Activated CD4-positive, alpha-beta T cell treated with anti-CD3 and anti-CD28 coated beads, Interleukin-2, amount 50 U/mL, for 1 hour (primary cell): ENCODE measurements around the gene MEPCE.

Source experiments
- DNase-seq: peaks from one replicate; pipeline ENCODE4 v3.0.0-alpha.2; 2020

Gene MEPCE

DNA sequence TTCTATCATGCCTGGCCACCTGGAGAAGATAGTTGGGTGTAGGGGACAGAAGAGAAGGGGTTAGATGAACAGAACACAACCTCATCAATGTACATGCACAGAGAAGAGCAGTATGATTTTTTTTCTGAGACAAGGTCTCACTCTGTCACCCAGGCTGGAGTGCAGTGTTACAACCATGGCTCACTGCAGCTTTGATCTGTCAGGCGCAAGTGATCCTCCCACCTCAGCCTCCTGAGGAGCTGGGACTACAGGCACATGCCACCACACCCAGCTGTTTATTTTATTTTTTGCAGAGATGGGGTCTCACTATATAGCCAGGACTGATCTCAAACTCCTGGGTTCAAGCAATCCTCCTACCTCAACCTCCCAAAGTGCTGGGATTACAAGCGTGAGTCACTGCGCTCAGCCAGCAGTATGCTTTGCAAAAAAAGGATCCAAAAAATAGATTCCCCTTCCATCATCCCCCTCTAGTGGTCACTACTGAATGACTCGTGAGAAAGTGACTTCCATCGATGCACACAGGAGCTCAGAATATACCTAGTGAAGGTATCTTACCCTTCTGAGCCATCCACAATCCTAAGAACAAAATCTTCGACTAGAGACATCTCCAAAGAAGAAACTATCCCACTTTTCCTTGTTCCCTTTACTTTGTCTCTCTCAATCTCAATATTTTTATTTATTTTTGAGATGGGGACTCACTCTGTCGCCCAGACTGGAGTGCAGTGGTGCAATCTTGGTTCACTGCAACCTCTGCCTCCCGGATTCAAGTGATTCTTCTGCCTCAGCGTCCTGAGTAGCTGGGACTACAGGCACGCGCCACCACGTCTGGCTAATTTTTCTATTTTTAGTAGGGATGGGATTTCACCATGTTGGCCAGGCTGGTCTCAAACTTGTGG lies 22.1 kb upstream of the MEPCE start:
- DNase-seq = peak; percentile 21

- DNase-seq = no peak
Observed at GRCh38 chr7:100411101-100411500, 18.5 kb upstream of the MEPCE start.

DNA sequence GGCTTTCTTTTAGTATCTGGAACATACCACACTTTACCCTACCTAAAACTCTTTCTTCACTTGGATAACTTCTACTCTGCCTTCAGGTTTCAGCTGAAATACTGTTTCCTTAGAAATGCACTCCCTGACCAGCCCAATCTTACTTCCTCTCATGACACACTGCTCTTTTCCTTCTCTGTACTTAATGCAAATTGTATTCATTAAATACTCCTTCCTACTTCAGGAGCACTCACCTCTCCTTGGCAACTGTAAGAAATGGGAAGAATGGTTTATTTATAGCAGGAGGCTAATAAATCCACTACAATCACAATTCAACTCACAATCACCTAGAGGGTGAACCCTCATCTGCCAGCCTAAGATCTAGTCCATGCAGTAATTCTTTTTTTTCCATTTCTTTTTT lies 16.3 kb upstream of the MEPCE start:
- no peak for DNase-seq

DNA sequence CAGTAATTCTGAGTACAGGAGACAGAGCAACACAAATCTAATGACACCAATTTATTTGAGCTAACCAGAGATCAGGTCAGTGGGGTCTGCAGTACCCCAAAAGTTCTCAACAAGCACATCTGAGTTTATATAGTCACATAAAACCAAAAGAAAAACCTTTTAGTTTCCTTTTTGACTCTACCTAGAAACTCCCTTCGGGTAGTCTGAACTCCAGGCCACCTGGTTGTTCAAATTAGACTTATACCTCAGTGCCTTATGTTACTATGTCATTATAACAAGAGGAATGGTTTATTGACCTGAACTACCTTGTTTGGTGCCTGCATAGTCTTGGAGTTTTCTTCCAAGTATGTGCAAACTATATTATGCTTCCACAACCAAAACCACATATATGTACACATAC lies 15.7 kb upstream of the MEPCE start:
- no peak for DNase-seq

- DNase-seq = no peak
Observed at GRCh38 chr7:100415448-100415847, 14.2 kb upstream of the MEPCE start.

GRCh38 chr7:100418930-100419659 lies 10.5 kb upstream of the MEPCE start:
- no peak for DNase-seq

- DNase-seq = no peak
Observed at GRCh38 chr7:100419660-100420226, 9.9 kb upstream of the MEPCE start.

GRCh38 chr7:100423315-100423714 lies 6.3 kb upstream of the MEPCE start:
- DNase-seq = no peak

DNA sequence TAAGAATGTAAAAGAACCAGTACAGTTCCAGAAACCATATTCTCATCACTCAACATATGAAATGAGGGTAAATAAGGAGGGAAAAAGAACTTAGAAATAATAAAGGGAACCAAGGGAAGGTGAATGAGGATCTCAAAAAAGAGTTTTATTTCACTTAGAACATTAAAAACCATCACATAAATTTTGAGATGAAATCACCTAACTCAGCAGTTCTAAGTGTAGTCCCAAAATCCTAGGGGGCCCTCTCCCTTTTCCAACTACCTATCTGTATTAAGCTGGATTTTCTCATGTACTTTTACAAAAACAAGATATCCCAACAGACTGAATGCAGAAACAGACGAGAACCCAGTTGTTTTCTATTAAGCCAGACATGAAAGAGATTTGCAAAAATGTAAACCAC lies 4.3 kb upstream of the MEPCE start:
- DNase-seq = no peak

DNA sequence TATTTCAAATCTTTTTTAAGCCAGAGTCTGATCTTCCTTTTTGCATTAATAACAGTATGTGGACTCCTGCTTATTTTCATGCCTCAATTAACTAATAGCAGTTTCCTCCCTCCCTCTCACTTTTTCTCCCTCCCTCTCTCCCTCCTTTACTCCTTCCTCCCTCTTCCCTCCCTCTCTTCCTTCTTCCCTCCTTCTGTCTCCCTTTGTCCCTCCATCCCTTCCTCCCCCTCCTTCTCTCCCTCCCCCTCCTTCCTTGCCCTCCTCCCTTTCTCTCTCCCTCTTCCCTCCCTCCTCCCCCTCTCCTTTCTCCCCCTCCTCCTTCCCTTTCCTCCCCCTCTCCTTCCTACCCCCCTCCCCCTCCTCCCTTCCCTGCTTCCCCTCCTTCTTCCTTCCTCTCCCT lies 3.1 kb upstream of the MEPCE start:
- no peak for DNase-seq

GRCh38 chr7:100427762-100428198 lies 1.9 kb upstream of the MEPCE start:
- DNase-seq = no peak

DNA sequence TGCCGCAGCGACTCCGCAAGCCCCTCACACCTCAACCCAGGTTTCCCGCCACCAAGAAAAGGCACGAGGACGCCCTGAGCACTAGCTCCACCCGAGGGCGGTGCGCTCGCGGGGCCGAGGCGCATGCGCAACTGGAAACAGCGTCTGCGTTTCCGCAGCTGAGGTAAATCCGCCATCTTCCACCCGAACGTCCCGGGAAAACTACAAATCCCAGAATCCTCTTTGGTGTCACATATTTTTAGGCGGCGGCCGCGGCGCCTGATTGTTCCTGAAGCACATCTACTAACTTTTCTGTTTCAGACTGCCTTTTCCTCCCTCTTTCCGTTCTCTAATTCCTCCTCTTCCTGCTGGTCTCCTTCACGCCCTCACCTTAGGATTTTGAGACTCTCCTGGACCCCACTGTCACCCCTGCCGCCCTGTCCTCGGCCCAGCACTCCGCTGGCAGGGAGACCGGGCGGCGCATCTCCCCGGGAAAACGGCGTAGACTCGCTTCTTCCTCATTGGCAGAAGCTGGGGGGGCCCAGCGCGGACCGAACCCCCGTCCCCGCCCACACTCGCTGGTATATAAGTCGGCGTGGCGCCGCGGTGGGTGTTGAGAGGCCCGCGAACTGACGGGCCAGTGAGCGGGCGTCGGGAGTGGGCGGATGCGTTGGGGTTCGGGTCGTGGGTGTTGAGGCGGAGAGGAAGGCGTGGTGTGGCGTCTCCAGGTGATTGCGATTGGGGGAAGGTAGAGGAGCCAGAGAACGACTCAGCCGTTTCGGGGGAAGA lies 1.2 kb upstream of the MEPCE start, which contains the start of gene ZCWPW1:
Gene ZCWPW1 (minus strand): TSS at position 505 of the 768 bp plus-strand sequence. CDS start 8,054 bp downstream, outside the sequence.
- DNase-seq = peak; percentile 97

GRCh38 chr7:100428967-100429636 lies 529 bp upstream of the MEPCE start:
- DNase-seq = peak; percentile 100

- DNase-seq = peak; percentile 32
Observed at GRCh38 chr7:100430493-100431285, 1.1 kb downstream of the MEPCE start.

GRCh38 chr7:100431286-100431735 lies 1.7 kb downstream of the MEPCE start:
- DNase-seq = no peak

DNA sequence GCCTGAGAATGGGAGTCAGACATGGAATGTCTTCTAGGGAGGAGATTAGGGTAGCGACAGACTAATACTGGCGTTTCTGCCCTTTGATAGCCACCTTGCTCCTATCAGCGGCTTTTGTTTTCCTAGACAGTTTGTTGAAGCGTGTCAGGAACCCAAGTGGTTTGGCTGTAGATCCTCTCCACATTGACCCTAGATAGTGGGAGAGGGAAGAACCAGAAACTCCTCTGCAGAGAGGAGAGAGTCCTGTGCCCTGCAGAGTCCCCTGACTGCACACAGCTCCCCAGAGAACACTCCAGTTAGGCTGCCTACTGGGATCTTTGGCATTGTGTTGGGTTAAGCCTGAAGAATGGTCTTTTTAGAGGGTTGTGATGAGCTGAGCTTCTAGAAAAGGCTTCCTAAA lies 2.4 kb downstream of the MEPCE start:
- DNase-seq = no peak

- DNase-seq = no peak
Observed at GRCh38 chr7:100432621-100433275, 3.1 kb downstream of the MEPCE start.

DNA sequence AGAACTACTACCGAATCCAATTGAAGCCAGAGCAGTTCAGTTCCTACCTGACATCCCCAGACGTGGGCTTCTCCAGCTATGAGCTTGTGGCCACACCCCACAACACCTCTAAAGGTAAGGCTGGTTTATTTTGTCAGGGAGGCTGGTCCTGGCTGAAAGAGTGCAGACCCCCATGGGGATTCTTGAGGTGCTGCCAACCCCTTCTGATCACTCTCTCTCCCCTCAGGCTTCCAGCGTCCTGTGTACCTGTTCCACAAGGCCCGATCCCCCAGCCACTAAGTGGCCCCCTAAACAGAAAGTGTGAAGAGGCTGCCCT lies 3.6 kb downstream of the MEPCE start:
- DNase-seq = no peak

GRCh38 chr7:100433592-100434296 lies 4.1 kb downstream of the MEPCE start:
- DNase-seq = no peak
